CD4-positive, alpha-beta T cell (primary cell): ENCODE results near the gene KIF2A. TPM values are rescaled to one million over a fixed set of nuclear protein-coding genes. Genes with fewer than 3 reads are reported as not detected.
A peak's percentile ranks its signal among the peaks of the same experiment; 100 is the strongest.

Source experiments
- ATAC-seq: fragments of 200-7000 bp; cut with Tn5 transposase; one replicate; pipeline ENCODE4 v1.10.0; 2022; ENCODE audit warnings: mild to moderate bottlenecking; ENCODE audit not compliant: poor library complexity
- CTCF ChIA-PET: fragments of 350-600 bp; sonication (Branson Sonifier 250); formaldehyde crosslinking; loops from one replicate; lab custom pipeline; 2021; ENCODE audit warnings: antibody characterized with exemption, inconsistent platforms; lab: Charles Lee
- POLR2A ChIA-PET: fragments of 350-600 bp; sonication (Branson Sonifier 250); formaldehyde crosslinking; loops from one replicate; lab custom pipeline; 2021; ENCODE audit warnings: antibody characterized with exemption, inconsistent platforms; lab: Charles Lee
- DNase-seq, 14 experiments: peaks; one replicate each; pipeline ENCODE4 v3.0.0-alpha.2; 2013 to 2020; ENCODE audit warnings: mixed read lengths in 2 of 14
- H3K27ac ChIP-seq, 2 donors: one replicate each; pipeline versions ENCODE4 v1.5.1 to v1.7.0; 2013; ENCODE audit warnings: low read length in 2 of 2, low read depth in 1 of 2, mild to moderate bottlenecking in 1 of 2
- H3K27me3 ChIP-seq, 2 experiments: 1 replicate in 1 of 2; 2 replicates in 1 of 2; pipeline versions ENCODE4 v1.6.1 to v1.7.0; 2013; ENCODE audit warnings: low read length in 2 of 2, control low read depth in 1 of 2, mild to moderate bottlenecking in 1 of 2, moderate library complexity in 1 of 2; ENCODE audit not compliant: insufficient read depth in 2 of 2, control insufficient read depth in 1 of 2
- H3K36me3 ChIP-seq: one replicate; pipeline ENCODE4 v1.6.1; 2013; ENCODE audit warnings: low read length, control low read depth; ENCODE audit not compliant: insufficient read depth
- H3K4me1 ChIP-seq: one replicate; pipeline ENCODE4 v1.6.1; 2013; ENCODE audit warnings: low read length, control low read depth; ENCODE audit not compliant: insufficient read depth
- H3K4me3 ChIP-seq: one replicate; pipeline ENCODE4 v1.5.1; 2013; ENCODE audit warnings: mild to moderate bottlenecking, low read length, moderate library complexity
- H3K9me3 ChIP-seq, 2 experiments: 1 replicate in 1 of 2; 2 replicates in 1 of 2; pipeline versions ENCODE4 v1.6.1 to v1.7.0; 2013; ENCODE audit warnings: low read length in 2 of 2, mild to moderate bottlenecking in 2 of 2, control low read depth in 1 of 2, moderate library complexity in 1 of 2; ENCODE audit not compliant: control insufficient read depth in 1 of 2, insufficient read depth in 1 of 2
- H3K27ac Mint-ChIP-seq: one replicate; pipeline ENCODE4 v1.8.0; 2020; ENCODE audit warnings: mixed read lengths
- H3K27me3 Mint-ChIP-seq: one replicate; pipeline ENCODE4 v1.8.0; 2021; ENCODE audit warnings: mixed read lengths
- H3K36me3 Mint-ChIP-seq: one replicate; pipeline ENCODE4 v1.8.0; 2021; ENCODE audit warnings: low read depth, mixed read lengths
- H3K4me1 Mint-ChIP-seq: one replicate; pipeline ENCODE4 v1.8.0; 2021; ENCODE audit warnings: low read depth, mixed read lengths
- H3K4me3 Mint-ChIP-seq: one replicate; pipeline ENCODE4 v1.8.0; 2020; ENCODE audit warnings: mild to moderate bottlenecking, mixed read lengths
- H3K9me3 Mint-ChIP-seq: one replicate; pipeline ENCODE4 v1.8.0; 2020; ENCODE audit warnings: mixed read lengths
- intact Hi-C, 2 experiments: fragments of 100-400 bp; cut with DNase I in 1 of 2; cut with micrococcal nuclease in 1 of 2; formaldehyde crosslinking; loops; one replicate each; pipeline versions ENCODE4 v1.15.1 to v1.9.0; 2023 to 2025; cut with DNase I, micrococcal nuclease
- total RNA-seq, 174 experiments: library from RNA in 2 of 174; stranded (reverse) in 2 of 174; gene quantifications; one replicate each; pipeline ENCODE4 v1.2.3 and lab custom pipeline; 2021 to 2026
- TF ChIP-seq, protein P1 (sequence below): fragments of 200-600 bp; IDR thresholded peaks from one replicate; pipeline ENCODE4 v1.8.0; 2022; ENCODE audit warnings: antibody characterized with exemption, mild to moderate bottlenecking

The KIF2A gene
- total RNA-seq, 2 experiments from 2014 or later: 78.4 to 81.8 TPM

- Histone ChIP-seq H3K4me1 (peaks cover 36% of the 10 kb centered on the region), H3K27ac (no peak overlapping the region), H3K9me3 (no peaks in the 10 kb centered on the region), H3K27me3 (no peaks in the 10 kb centered on the region), H3K36me3 (peaks cover 2% of the 10 kb centered on the region), H3K4me3 (no peak overlapping the region)
- Mint-ChIP-seq H3K4me1 (peaks cover 85% of the 10 kb centered on the region), H3K36me3 (peaks cover 46% of the 10 kb centered on the region), H3K9me3 (no peaks in the 10 kb centered on the region), H3K27ac (peak overlapping the region; percentile 22), H3K27me3 (no peaks in the 10 kb centered on the region), H3K4me3 (peak overlapping the region; percentile 12)
- intact Hi-C loops: no loop called here
- DNase-seq (no peak), ATAC-seq (no peak)
- CTCF ChIA-PET: interaction anchor here (1.3 to 1.4 kb wide), 2 partner anchors 10 to 34 kb away, joined by 3 to 4 read pairs; no protein-coding TSS in a partner anchor
- POLR2A ChIA-PET: interaction anchor here (0.6 to 1.4 kb wide), 2 partner anchors 12 to 26 kb away, joined by 3 to 4 read pairs; partner anchors contain the start of gene KIF2A
- TF ChIP-seq, protein P1, sequence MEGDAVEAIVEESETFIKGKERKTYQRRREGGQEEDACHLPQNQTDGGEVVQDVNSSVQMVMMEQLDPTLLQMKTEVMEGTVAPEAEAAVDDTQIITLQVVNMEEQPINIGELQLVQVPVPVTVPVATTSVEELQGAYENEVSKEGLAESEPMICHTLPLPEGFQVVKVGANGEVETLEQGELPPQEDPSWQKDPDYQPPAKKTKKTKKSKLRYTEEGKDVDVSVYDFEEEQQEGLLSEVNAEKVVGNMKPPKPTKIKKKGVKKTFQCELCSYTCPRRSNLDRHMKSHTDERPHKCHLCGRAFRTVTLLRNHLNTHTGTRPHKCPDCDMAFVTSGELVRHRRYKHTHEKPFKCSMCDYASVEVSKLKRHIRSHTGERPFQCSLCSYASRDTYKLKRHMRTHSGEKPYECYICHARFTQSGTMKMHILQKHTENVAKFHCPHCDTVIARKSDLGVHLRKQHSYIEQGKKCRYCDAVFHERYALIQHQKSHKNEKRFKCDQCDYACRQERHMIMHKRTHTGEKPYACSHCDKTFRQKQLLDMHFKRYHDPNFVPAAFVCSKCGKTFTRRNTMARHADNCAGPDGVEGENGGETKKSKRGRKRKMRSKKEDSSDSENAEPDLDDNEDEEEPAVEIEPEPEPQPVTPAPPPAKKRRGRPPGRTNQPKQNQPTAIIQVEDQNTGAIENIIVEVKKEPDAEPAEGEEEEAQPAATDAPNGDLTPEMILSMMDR: no peak
Observed at GRCh38 chr5:62317810-62318209, 11.8 kb downstream of the KIF2A start.

DNA sequence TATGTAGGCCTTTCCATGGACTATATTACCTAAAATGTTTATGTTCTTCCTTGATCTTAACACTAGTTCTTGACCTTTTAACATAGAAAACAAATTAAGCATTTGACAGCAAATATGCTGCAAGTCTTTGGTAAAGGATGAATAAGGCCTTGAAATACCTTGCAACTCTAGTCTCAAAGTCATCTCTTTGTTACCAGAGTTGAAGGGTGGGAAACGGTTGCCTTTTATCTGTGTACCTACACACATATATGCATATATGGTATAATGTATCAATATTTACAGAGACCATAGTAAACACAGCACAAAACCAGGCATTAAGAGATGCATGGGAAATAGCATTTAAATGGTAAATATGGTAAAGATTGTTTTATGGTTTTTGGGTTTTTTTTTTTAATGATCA lies 16.5 kb downstream of the KIF2A start:
- ATAC-seq: no peak
- TF ChIP-seq, protein P1: no peak
- peaks cover 71% of the 10 kb centered on the region for H3K36me3 Mint-ChIP-seq

GRCh38 chr5:62326302-62326701 lies 20.3 kb downstream of the KIF2A start:
- intact Hi-C loops: no loop called here
- TF ChIP-seq, protein P1: no peak
- H3K4me3 Mint-ChIP-seq: peak overlapping the region; percentile 14
- Histone ChIP-seq H3K4me3 (no peak overlapping the region), H3K27me3 (no peaks in the 10 kb centered on the region), H3K9me3 (no peaks in the 10 kb centered on the region), H3K36me3 (peaks cover 8% of the 10 kb centered on the region), H3K4me1 (peaks cover 25% of the 10 kb centered on the region), H3K27ac (no peak overlapping the region)
- peaks cover 77% of the 10 kb centered on the region for H3K4me1 Mint-ChIP-seq
- no peaks in the 10 kb centered on the region for H3K9me3 Mint-ChIP-seq
- ChIA-PET CTCF (no interaction called here), POLR2A (interaction anchor here (1.4 kb wide), 1 partner anchor 21 kb away, joined by 4 read pairs; the partner anchor contains the start of gene KIF2A)
- no peak for DNase-seq
- peaks cover 51% of the 10 kb centered on the region for H3K36me3 Mint-ChIP-seq
- H3K27ac Mint-ChIP-seq: peak overlapping the region; percentile 70
- no peaks in the 10 kb centered on the region for H3K27me3 Mint-ChIP-seq
- no peak for ATAC-seq

More for the DNA sequence above, 16.5 kb downstream of the KIF2A start:
- intact Hi-C loops: no loop called here
- no peak overlapping the region for H3K27ac Mint-ChIP-seq
- H3K4me1 Mint-ChIP-seq: peaks cover 83% of the 10 kb centered on the region
- no peak for DNase-seq
- Histone ChIP-seq H3K36me3 (peaks cover 8% of the 10 kb centered on the region), H3K27me3 (no peaks in the 10 kb centered on the region), H3K4me1 (peaks cover 22% of the 10 kb centered on the region), H3K27ac (no peak overlapping the region), H3K4me3 (no peak overlapping the region), H3K9me3 (no peaks in the 10 kb centered on the region)
- no peak overlapping the region for H3K4me3 Mint-ChIP-seq
- POLR2A ChIA-PET: no interaction called here
- H3K27me3 Mint-ChIP-seq: no peaks in the 10 kb centered on the region
- CTCF ChIA-PET: no interaction called here
- H3K9me3 Mint-ChIP-seq: no peaks in the 10 kb centered on the region
